Measurements from ENCODE around the gene EML5. TPM values are rescaled to one million over a fixed set of nuclear protein-coding genes. Genes with fewer than 3 reads are reported as not detected.

The EML5 gene
- total RNA-seq, 1 experiment from 2014 or later, result 0.06 TPM

GRCh38 chr14:88562831-88563686, 229.7 kb downstream of the EML5 start, which contains the start of gene ZC3H14:
ZC3H14 (plus strand) TSS chr14:88563037; CDS start chr14:88563134, 97 bp downstream.
- H3K36me3 ChIP-seq, result peaks cover 20% of the 10 kb centered on the region
- H3K27me3 ChIP-seq, result no peaks in the 10 kb centered on the region
- H3K27ac ChIP-seq, result peak within 1 kb of the TSS; percentile 73
- DNase-seq, result peak; percentile 85 to 89
- H3K9me3 ChIP-seq (replicated peaks), result no peaks in the 10 kb centered on the region
- peak within 1 kb of the TSS; percentile 89 for H3K4me3 ChIP-seq
- peaks cover 4% of the 10 kb centered on the region for H3K4me1 ChIP-seq

- H3K27me3 ChIP-seq, result no peaks in the 10 kb centered on the region
- H3K27ac ChIP-seq, result no peak overlapping the region; the same call in 1 of the 2 replicates
- H3K36me3 ChIP-seq, result peaks cover 14% of the 10 kb centered on the region
- no peaks in the 10 kb centered on the region for H3K9me3 ChIP-seq (replicated peaks)
- H3K4me1 ChIP-seq, result peaks cover 4% of the 10 kb centered on the region
- peak overlapping the region; percentile 89 for H3K4me3 ChIP-seq
- no peak for DNase-seq
Observed at GRCh38 chr14:88562532-88562830, 230.3 kb downstream of the EML5 start.

Other genes starting within 250 kb of the EML5 start
- gene PTPN21, start 237.9 kb downstream of the EML5 start, total RNA-seq (2014; rRNA removed; shearing (Covaris generic)), result 12.6 and 13.7 TPM in 2 replicates
- gene ZC3H14, start 229.9 kb downstream of the EML5 start, total RNA-seq (2014; rRNA removed; shearing (Covaris generic)), result 67.6 and 78.0 TPM in 2 replicates
- gene TTC8, start 31.7 kb upstream of the EML5 start, total RNA-seq (2014; rRNA removed; shearing (Covaris generic)), result 9.4 and 10.5 TPM in 2 replicates

All from SJCRH30 (cell line).